Effector memory CD8-positive, alpha-beta T cell (primary cell): ENCODE measurements around the gene EFTUD2.

Experiments
- ATAC-seq: fragments of 150-1000 bp; cut with Tn5 transposase; replicated peaks from 2 replicates; pipeline ENCODE4 v1.10.0; 2021; ENCODE audit warnings: mild to moderate bottlenecking, moderate library complexity
- DNase-seq, 3 experiments: peaks; one replicate each; pipeline ENCODE4 v3.0.0; 2021
- H3K27ac Mint-ChIP-seq, 2 donors: one replicate each; pipeline ENCODE4 v1.8.0; 2022; ENCODE audit warnings: mild to moderate bottlenecking in 2 of 2, mixed read lengths in 2 of 2, moderate library complexity in 2 of 2
- H3K27me3 Mint-ChIP-seq, 2 donors: one replicate each; pipeline ENCODE4 v1.8.0; 2022; ENCODE audit warnings: mixed read lengths in 2 of 2
- H3K36me3 Mint-ChIP-seq: one replicate; pipeline ENCODE4 v1.8.0; 2022; ENCODE audit warnings: mild to moderate bottlenecking, moderate library complexity, mixed read lengths; ENCODE audit not compliant: insufficient read depth
- H3K4me1 Mint-ChIP-seq, 2 donors: one replicate each; pipeline ENCODE4 v1.8.0; 2022; ENCODE audit warnings: low read depth in 2 of 2, mixed read lengths in 2 of 2
- H3K4me3 Mint-ChIP-seq, 2 donors: one replicate each; pipeline ENCODE4 v1.8.0; 2022; ENCODE audit warnings: mild to moderate bottlenecking in 2 of 2, mixed read lengths in 2 of 2, moderate library complexity in 2 of 2
- H3K9me3 Mint-ChIP-seq, 2 donors: one replicate each; pipeline ENCODE4 v1.8.0; 2022; ENCODE audit warnings: mixed read lengths in 2 of 2

The EFTUD2 gene

DNA sequence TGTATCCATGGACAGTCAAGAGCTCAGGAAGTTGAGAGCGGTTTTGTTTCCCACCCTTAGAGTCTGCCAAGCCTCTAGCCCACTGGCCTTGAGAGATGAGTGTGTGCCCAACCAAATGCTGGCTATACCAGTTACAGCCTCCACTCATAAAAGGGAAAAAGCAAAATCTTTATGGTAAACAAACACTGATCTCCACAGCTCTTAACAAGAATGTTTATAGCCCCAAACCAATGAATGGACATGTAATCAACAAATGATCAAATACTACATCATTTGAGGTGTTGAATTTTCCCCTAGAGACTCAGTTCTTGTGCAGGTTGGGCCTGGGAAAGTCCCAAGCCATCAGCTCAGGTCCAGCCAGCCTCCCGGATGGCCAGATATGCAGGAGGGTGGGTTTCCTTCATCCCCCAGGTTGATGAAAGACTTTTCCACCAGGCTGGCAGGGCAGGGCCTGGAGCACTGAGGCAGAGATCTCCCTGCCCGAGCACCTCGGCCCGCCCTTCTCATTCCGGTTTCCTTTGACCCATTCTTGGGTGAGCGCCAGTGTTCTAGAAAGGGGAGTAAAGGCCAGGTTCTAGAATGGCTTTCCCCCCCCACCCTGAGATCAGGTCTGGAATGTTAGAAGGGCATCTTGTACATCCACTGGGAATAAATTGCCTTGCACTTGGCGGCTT, 3.9 kb upstream of the EFTUD2 start:
- Mint-ChIP-seq H3K4me1 (peaks cover 9 to 14% of the 10 kb centered on the region in 2 donors), H3K27me3 (peaks cover 10 to 20% of the 10 kb centered on the region in 2 donors), H3K4me3 (no peak overlapping the region), H3K9me3 (no peaks in the 10 kb centered on the region), H3K27ac (no peak overlapping the region), H3K36me3 (peaks cover 18% of the 10 kb centered on the region)
- no peak for DNase-seq
- no peak for ATAC-seq

DNA sequence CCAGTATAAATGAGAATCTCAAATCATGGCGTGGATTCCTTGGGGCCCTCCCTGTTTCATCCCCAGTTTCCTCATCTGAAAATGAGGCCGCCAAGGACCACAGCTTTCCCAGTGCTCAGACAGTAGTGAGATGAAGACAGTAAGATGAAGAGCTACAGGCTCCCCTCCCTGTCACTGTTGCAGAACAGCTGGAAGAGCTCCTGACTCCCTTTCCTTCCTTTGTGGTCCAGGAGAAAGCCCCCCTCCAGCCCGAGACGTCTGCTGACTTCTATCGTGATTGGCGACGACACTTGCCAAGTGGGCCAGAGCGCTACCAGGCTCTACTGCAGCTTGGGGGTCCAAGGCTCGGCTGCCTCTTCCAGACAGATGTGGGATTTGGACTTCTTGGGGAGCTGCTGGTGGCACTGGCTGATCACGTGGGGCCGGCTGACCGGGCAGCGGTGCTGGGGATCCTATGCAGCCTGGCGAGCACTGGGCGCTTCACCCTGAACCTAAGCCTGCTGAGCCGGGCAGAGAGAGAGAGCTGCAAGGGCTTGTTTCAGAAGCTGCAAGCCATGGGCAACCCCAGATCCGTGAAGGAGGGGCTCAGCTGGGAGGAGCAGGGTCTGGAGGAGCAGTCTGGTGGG, 3.0 kb upstream of the EFTUD2 start:
- Mint-ChIP-seq H3K4me3 (no peak overlapping the region), H3K27ac (no peak overlapping the region), H3K27me3 (peaks cover 10 to 18% of the 10 kb centered on the region in 2 donors), H3K4me1 (peaks cover 9 to 15% of the 10 kb centered on the region in 2 donors), H3K9me3 (no peaks in the 10 kb centered on the region), H3K36me3 (peaks cover 18% of the 10 kb centered on the region)
- ATAC-seq: no peak
- no peak for DNase-seq

GRCh38 chr17:44901411-44901921, 2.2 kb upstream of the EFTUD2 start:
- DNase-seq: no peak
- Mint-ChIP-seq H3K4me3 (no peak overlapping the region), H3K27me3 (peaks cover 8 to 10% of the 10 kb centered on the region in 2 donors), H3K4me1 (peaks cover 9 to 15% of the 10 kb centered on the region in 2 donors), H3K9me3 (no peaks in the 10 kb centered on the region), H3K36me3 (peaks cover 22% of the 10 kb centered on the region), H3K27ac (no peak overlapping the region)
- no peak for ATAC-seq

GRCh38 chr17:44900894-44901293, 1.6 kb upstream of the EFTUD2 start:
- DNase-seq: no peak
- ATAC-seq: no peak
- peaks cover 2 to 5% of the 10 kb centered on the region in 2 donors for H3K27me3 Mint-ChIP-seq
- peaks cover 13 to 19% of the 10 kb centered on the region in 2 donors for H3K4me1 Mint-ChIP-seq
- H3K27ac Mint-ChIP-seq: peak overlapping the region; percentile 99 to 100
- peaks cover 25% of the 10 kb centered on the region for H3K36me3 Mint-ChIP-seq
- H3K4me3 Mint-ChIP-seq: no peak overlapping the region
- H3K9me3 Mint-ChIP-seq: no peaks in the 10 kb centered on the region

- Mint-ChIP-seq H3K4me1 (peaks cover 17 to 24% of the 10 kb centered on the region in 2 donors), H3K9me3 (no peaks in the 10 kb centered on the region), H3K27me3 (no peaks in the 10 kb centered on the region), H3K4me3 (peak overlapping the region; percentile 85 to 95), H3K27ac (peak overlapping the region; percentile 99 to 100), H3K36me3 (peaks cover 36% of the 10 kb centered on the region)
- DNase-seq (no peak), ATAC-seq (no peak)
These were observed 524 bp downstream of the EFTUD2 start for GRCh38 chr17:44898768-44899073.

GRCh38 chr17:44894642-44895041, 4.6 kb downstream of the EFTUD2 start:
- ATAC-seq (no peak), DNase-seq (no peak)
- Mint-ChIP-seq H3K4me1 (peaks cover 20 to 29% of the 10 kb centered on the region in 2 donors), H3K27ac (no peak overlapping the region), H3K4me3 (no peak overlapping the region), H3K9me3 (no peaks in the 10 kb centered on the region), H3K36me3 (peaks cover 48% of the 10 kb centered on the region), H3K27me3 (no peaks in the 10 kb centered on the region)

DNA sequence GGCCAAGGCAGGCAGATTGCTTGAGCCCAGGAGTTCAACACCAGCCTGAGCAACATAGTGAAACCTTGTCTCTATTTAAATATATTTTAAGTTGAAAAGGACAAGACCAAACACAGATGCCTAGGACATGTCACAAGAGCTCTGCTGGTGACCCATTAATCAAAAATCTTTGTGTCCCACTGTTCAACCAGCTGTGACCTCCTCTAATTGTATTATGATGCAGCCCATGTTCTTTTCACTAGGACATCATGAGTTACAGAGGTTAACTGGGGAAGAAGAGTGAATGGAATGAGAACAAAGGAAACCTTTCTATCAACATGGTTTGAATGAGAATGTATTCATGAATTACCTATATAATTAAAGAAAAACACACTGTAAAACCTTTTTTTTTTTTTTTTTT, 7.0 kb downstream of the EFTUD2 start:
- no peak overlapping the region for H3K4me3 Mint-ChIP-seq
- H3K27ac Mint-ChIP-seq: no peak overlapping the region
- no peaks in the 10 kb centered on the region for H3K27me3 Mint-ChIP-seq
- peaks cover 38% of the 10 kb centered on the region for H3K36me3 Mint-ChIP-seq
- peaks cover 11 to 18% of the 10 kb centered on the region in 2 donors for H3K4me1 Mint-ChIP-seq
- DNase-seq: no peak
- H3K9me3 Mint-ChIP-seq: no peaks in the 10 kb centered on the region
- ATAC-seq: no peak

DNA sequence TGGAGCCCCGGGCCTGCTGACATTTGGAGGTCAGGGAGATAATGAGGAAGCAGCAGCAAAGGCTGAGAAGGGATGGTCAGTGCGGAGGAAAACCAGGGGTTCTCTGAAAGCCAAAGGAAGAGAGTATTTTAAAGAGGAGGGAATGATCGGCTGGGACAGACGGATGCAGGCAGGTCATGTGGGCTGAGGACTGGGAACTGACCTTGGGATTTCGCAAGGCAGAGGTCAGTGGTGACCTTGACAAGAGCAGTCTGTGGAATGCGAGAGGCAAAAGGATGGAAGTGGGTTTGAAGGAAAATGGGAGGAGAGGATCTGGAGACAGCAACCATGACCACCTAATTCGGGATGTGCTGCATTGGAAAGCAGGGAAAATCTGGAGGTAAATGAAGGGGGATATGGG, 10.2 kb downstream of the EFTUD2 start:
- peaks cover 38% of the 10 kb centered on the region for H3K36me3 Mint-ChIP-seq

DNA sequence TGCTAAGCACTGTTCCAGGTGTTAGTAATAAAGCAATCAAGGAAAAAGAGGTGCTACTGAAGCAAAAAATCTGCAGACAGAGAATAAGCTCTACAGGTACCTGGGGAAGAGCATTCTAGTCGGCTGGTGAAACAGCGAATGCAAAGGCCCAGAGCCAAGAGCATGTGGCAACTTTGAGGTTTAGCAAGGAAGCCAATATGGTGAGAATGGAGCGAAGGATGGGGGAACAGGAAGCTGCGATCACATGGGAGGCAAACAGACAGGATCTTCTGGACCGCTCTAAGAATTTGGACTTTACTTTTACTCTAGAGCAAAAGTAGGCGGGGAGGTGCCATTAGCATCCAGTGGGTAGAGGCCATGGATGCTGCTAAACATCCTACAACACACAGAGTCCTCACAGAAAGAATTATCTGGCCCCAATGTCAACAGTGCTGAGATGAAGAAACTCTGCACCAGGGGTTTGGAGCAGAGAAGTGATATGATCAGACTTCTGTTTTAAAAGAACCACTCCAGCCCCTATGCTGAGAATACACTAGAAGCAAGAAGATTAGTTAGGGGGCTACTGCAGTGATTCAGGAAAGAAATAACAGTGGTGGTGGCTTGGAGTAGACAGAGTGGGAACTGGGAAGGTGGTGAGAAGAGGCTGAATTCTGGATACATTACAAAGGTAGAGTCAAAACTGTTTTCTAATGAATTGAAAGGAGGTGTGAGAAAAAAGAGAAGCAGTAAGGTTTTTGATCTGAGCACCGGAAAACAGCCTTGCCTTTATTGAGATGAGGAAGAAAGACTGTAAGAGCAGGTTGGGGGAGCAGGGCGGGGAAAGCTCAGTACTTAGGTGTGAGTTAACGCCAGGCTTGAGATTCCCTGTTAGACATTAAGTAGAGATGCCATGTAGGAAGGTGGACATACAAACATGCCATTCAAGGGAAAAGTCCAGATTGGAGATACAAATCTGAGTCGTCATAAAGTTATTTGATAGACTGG, 11.0 kb downstream of the EFTUD2 start:
- H3K27ac Mint-ChIP-seq: no peak overlapping the region
- H3K9me3 Mint-ChIP-seq: no peaks in the 10 kb centered on the region
- H3K4me1 Mint-ChIP-seq: peaks cover 6 to 8% of the 10 kb centered on the region in 2 donors
- peak in 2 of 3 experiments; percentile 10 to 15 for DNase-seq
- H3K36me3 Mint-ChIP-seq: peaks cover 40% of the 10 kb centered on the region
- no peaks in the 10 kb centered on the region for H3K27me3 Mint-ChIP-seq
- no peak overlapping the region for H3K4me3 Mint-ChIP-seq
- ATAC-seq: peak; percentile 89

More for the DNA sequence above, 10.2 kb downstream of the EFTUD2 start:
- Mint-ChIP-seq H3K9me3 (no peaks in the 10 kb centered on the region), H3K4me3 (no peak overlapping the region), H3K27ac (no peak overlapping the region), H3K4me1 (peaks cover 8% of the 10 kb centered on the region in 2 donors), H3K27me3 (no peaks in the 10 kb centered on the region)
- DNase-seq (no peak), ATAC-seq (no peak)

- no peak for DNase-seq
- Mint-ChIP-seq H3K36me3 (peaks cover 39% of the 10 kb centered on the region), H3K27ac (no peak overlapping the region), H3K4me1 (peaks cover 4 to 8% of the 10 kb centered on the region in 2 donors), H3K27me3 (no peaks in the 10 kb centered on the region), H3K9me3 (no peaks in the 10 kb centered on the region), H3K4me3 (no peak overlapping the region)
- ATAC-seq: no peak
These were observed 12.2 kb downstream of the EFTUD2 start for GRCh38 chr17:44887016-44887415.

- no peaks in the 10 kb centered on the region for H3K9me3 Mint-ChIP-seq
- H3K27ac Mint-ChIP-seq: no peak overlapping the region
- H3K36me3 Mint-ChIP-seq: peaks cover 41% of the 10 kb centered on the region
- H3K4me3 Mint-ChIP-seq: no peak overlapping the region
- no peaks in the 10 kb centered on the region for H3K27me3 Mint-ChIP-seq
- H3K4me1 Mint-ChIP-seq: peaks cover 0 to 5% of the 10 kb centered on the region in 2 donors
- ATAC-seq (no peak), DNase-seq (no peak)
These were observed 14.3 kb downstream of the EFTUD2 start for GRCh38 chr17:44884941-44885340.

DNA sequence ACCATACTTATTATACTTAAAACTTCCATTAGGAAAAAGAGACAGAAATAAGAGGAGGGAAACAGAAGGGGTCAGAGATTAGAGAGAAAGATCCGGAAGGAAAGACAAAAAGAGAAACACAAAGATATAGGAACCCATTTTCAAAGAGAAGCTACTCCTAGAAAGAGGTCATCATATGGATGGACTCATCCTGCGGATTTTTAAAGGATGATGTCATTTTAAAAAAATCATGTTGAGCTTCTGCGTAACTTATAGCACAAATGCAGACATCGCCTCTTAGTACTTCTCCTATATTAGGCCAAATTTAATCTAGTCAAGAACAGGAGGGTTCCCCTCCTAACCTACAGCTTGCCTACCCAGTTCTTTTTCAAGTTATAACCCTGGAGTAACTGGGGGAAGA, 18.1 kb downstream of the EFTUD2 start:
- H3K9me3 Mint-ChIP-seq: no peaks in the 10 kb centered on the region
- no peak for ATAC-seq
- no peak overlapping the region for H3K4me3 Mint-ChIP-seq
- no peak for DNase-seq
- H3K27me3 Mint-ChIP-seq: no peaks in the 10 kb centered on the region
- H3K36me3 Mint-ChIP-seq: peaks cover 61% of the 10 kb centered on the region
- no peak overlapping the region for H3K27ac Mint-ChIP-seq
- H3K4me1 Mint-ChIP-seq: no peaks in the 10 kb centered on the region

GRCh38 chr17:44880062-44880461, 19.2 kb downstream of the EFTUD2 start:
- DNase-seq (no peak), ATAC-seq (no peak)
- Mint-ChIP-seq H3K27me3 (no peaks in the 10 kb centered on the region), H3K4me3 (no peak overlapping the region), H3K4me1 (no peaks in the 10 kb centered on the region), H3K9me3 (no peaks in the 10 kb centered on the region), H3K36me3 (peaks cover 67% of the 10 kb centered on the region), H3K27ac (peak overlapping the region in 1 of 2 donors; percentile 52)
